Bone marrow (tissue), 2 donors: Measurements from ENCODE around the gene PCSK7.
"Not testable (repeated sequence)": the region's sequence is repeated elsewhere in the genome, so short reads cannot be mapped to it uniquely, and the experiment has no call there.

Experiments
- DNase-seq, 2 donors: peaks; one replicate each; lab custom pipeline; 2025; lab: John Stamatoyannopoulos, UW

Gene PCSK7

GRCh38 chr11:117214404-117215110 lies 17.3 kb downstream of the PCSK7 start:
- DNase-seq, result no peak

- DNase-seq, result no peak
These were observed 19.0 kb downstream of the PCSK7 start for GRCh38 chr11:117212697-117213355.

- no peak for DNase-seq
These were observed 21.3 kb downstream of the PCSK7 start for GRCh38 chr11:117210620-117211019.

- not testable (repeated sequence) for DNase-seq
These were observed 22.3 kb downstream of the PCSK7 start for GRCh38 chr11:117209351-117210125.

GRCh38 chr11:117208710-117209109 lies 23.2 kb downstream of the PCSK7 start:
- DNase-seq, result not testable (repeated sequence)

- DNase-seq, result not testable (repeated sequence)
These were observed 24.4 kb downstream of the PCSK7 start for GRCh38 chr11:117207481-117207880.

GRCh38 chr11:117206859-117207258 lies 25.0 kb downstream of the PCSK7 start:
- DNase-seq, result not testable (repeated sequence)

- DNase-seq, result not testable (repeated sequence)
These were observed 25.8 kb downstream of the PCSK7 start for GRCh38 chr11:117206111-117206510.

- DNase-seq, result no peak
These were observed 26.6 kb downstream of the PCSK7 start for GRCh38 chr11:117205211-117205818.

- DNase-seq, result no peak
These were observed 27.4 kb downstream of the PCSK7 start for GRCh38 chr11:117204283-117205080.

GRCh38 chr11:117203069-117203407 lies 28.8 kb downstream of the PCSK7 start:
- DNase-seq, result no peak

GRCh38 chr11:117202386-117203068 lies 29.3 kb downstream of the PCSK7 start:
- DNase-seq, result no peak

GRCh38 chr11:117201658-117202305 lies 30.1 kb downstream of the PCSK7 start:
- no peak for DNase-seq

- DNase-seq, result no peak
These were observed 30.8 kb downstream of the PCSK7 start for GRCh38 chr11:117200813-117201657.

GRCh38 chr11:117199916-117200812 lies 31.7 kb downstream of the PCSK7 start:
- no peak for DNase-seq

- DNase-seq, result no peak
These were observed 32.6 kb downstream of the PCSK7 start, which contains the start of gene TAGLN for GRCh38 chr11:117199053-117199915. Gene TAGLN, plus strand, starts transcription at chr11:117199370. Its CDS starts 3,644 bp downstream, at chr11:117203014.

- DNase-seq, result no peak
These were observed 33.3 kb downstream of the PCSK7 start for GRCh38 chr11:117198613-117199012.
